ENCODE data around the gene EXTL2.

- no peak for TF ChIP-seq CTCF (IDR thresholded peaks at IDR 0.05)
- TF ChIP-seq EZH2 (IDR thresholded peaks at IDR 0.05; ENCODE audit: borderline replicate concordance, insufficient read depth, low read depth, low read length, poor library complexity, severe bottlenecking): no peak
Observed at GRCh38 chr1:100942304-100943046, 47.8 kb upstream of the EXTL2 start.

Measured in B cell (primary cell).